ENCODE results near the gene MTERF2. TPM values are rescaled to one million over a fixed set of nuclear protein-coding genes. Genes with fewer than 3 reads are reported as not detected.
"Not testable (repeated sequence)": the region's sequence is repeated elsewhere in the genome, so short reads cannot be mapped to it uniquely, and the experiment has no call there.

Gene MTERF2
- total RNA-seq, 4 donors from 2014 or later = 9.7 to 17.5 (median 11.9) TPM

DNA sequence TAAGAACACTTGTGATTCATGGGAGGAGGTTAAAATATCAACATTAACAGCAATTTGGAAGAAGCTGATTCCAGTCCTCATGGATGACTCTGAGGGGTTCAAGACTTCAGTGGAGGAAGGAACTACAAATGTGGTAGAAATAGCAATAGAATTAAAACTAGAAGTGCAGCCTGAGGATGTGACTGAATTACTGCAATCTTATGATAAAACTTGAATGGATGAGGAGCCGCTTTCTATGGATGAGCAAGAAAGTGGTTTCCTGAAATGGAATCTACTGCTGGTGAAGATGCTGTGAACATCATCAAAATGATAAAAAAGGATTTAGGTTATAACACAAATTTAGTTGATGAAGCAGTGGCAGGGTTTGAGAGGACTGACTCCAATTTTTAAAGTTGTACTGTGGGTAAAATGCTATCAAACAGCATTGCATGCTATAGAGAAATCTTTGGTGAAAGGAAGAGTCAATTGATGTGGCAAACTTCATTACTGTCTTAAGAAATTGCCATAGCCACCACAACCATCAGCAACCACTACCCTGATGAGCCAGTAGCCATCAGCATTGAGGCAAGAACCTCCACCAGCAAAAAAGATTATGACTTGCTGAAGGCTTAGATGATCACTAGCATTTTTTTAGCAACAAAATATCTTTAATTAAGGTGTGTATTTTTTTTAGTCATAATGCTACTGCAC, 25.9 kb upstream of the MTERF2 start:
- TF ChIP-seq, protein P1, sequence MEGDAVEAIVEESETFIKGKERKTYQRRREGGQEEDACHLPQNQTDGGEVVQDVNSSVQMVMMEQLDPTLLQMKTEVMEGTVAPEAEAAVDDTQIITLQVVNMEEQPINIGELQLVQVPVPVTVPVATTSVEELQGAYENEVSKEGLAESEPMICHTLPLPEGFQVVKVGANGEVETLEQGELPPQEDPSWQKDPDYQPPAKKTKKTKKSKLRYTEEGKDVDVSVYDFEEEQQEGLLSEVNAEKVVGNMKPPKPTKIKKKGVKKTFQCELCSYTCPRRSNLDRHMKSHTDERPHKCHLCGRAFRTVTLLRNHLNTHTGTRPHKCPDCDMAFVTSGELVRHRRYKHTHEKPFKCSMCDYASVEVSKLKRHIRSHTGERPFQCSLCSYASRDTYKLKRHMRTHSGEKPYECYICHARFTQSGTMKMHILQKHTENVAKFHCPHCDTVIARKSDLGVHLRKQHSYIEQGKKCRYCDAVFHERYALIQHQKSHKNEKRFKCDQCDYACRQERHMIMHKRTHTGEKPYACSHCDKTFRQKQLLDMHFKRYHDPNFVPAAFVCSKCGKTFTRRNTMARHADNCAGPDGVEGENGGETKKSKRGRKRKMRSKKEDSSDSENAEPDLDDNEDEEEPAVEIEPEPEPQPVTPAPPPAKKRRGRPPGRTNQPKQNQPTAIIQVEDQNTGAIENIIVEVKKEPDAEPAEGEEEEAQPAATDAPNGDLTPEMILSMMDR (IDR thresholded peaks at IDR 0.05) = no peak
- no peak for ATAC-seq (ENCODE audit: low FRiP score)

DNA sequence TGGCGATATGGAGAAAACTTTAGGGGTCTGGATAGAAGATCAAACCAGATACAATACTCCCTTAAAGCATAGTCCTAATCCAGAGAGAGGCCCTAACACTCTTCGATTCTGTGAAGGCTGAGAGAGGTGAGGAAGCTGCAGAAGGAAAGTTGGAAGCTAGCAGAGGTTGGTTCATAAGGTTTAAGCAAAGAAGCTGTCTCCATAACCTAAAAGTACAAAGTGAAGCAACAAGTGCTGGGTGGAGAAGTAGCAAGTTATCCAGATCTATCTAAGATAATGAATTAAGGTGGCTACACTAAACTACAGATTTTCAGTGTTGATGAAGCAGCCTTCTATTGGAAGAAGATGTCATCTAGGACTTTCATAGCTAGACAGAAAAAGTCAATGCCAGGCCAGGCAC, 24.6 kb upstream of the MTERF2 start:
- DNase-seq (ENCODE audit: low spot score) = no peak
- TF ChIP-seq, protein P1 (IDR thresholded peaks at IDR 0.05) = no peak

More for the DNA sequence above, 25.9 kb upstream of the MTERF2 start:
- DNase-seq (ENCODE audit: low spot score) = no peak

DNA sequence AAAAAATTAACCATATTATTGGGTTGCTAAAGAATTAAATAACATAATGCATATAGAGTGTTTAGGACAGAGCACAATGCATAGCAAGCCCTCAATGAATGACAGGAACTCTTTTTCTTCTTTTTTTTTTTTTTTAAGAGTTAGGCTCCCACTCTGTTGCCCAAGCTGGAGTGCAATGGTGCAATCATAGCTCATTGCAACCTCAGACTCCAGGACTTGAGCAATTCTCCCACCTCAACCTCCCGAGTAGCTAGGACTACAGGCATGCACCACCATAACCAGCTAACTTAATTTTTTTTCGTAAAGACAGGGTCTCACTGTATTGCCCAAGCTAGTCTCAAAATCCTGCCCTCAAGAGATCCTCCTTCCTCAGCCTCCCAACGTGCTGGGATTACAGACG, 20.5 kb upstream of the MTERF2 start:
- DNase-seq (ENCODE audit: low spot score) (no peak), ATAC-seq (ENCODE audit: low FRiP score) (no peak)
- TF ChIP-seq, protein P1 (IDR thresholded peaks at IDR 0.05) = no peak

More for the DNA sequence above, 24.6 kb upstream of the MTERF2 start:
- no peak for ATAC-seq (ENCODE audit: low FRiP score)

DNA sequence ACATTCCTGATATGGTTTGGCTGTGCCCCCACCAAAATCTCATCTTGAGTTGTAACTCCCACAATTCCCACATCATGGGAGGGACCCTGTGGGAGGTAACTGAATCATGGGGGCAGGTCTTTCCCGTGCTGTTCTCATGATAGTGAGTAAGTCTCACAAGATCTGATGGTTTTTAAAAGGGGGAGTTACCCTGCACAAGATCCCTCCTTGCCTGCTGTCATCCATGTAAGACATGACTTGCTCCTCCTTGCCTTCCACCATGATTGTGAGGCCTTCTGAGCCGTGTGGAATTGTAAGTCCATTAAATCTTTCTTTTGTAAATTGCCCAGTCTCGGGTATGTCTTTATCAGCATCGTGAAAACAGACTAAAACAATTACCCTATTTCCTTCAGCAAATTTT, 15.7 kb upstream of the MTERF2 start:
- ATAC-seq (ENCODE audit: low FRiP score) = not testable (repeated sequence)

DNA sequence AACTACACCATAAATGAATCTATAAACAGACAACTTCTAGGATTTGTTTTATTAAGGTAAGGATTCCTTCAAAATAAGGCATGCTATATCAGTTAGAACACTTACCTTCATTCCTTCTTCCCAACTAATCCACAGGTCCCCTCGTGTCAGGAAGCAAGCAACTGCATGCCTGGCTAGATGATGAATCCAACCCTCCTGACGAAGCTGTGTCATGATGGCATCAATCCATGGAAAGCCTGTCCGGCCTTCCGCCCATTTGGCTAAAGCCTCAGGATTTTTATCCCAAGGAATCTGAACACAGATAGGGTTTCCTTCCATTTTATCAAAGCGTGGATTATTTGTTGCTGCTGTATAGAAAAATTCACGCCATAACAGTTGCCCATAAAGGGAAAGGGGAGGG, 12.5 kb upstream of the MTERF2 start:
- ATAC-seq (ENCODE audit: low FRiP score) = peak; percentile 54
- TF ChIP-seq, protein P1 (IDR thresholded peaks at IDR 0.05) = no peak
- DNase-seq (ENCODE audit: low spot score) = no peak

More for the DNA sequence above, 15.7 kb upstream of the MTERF2 start:
- not testable (repeated sequence) for DNase-seq (ENCODE audit: low spot score)

DNA sequence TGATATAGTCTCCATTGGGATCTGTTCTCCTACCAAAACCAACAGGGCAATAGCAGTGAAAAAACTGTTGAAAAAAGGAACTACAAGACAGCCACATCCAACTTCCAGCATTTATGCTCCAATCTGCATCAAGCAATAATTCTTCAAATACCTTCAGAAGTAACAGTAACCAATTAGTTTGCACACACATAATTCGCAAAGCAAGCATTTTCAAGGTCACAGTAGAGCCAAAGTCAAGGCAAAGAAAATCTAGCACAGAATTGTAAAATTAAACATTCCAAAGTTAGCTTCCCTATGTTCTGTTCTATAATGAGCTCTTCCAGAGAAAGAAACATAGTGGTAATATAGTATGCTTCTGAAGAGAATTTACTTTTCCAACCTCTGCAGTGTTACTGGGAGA, 11.0 kb upstream of the MTERF2 start:
- ATAC-seq (ENCODE audit: low FRiP score) (no peak), DNase-seq (ENCODE audit: low spot score) (no peak)
- TF ChIP-seq, protein P1 (IDR thresholded peaks at IDR 0.05) = no peak

DNA sequence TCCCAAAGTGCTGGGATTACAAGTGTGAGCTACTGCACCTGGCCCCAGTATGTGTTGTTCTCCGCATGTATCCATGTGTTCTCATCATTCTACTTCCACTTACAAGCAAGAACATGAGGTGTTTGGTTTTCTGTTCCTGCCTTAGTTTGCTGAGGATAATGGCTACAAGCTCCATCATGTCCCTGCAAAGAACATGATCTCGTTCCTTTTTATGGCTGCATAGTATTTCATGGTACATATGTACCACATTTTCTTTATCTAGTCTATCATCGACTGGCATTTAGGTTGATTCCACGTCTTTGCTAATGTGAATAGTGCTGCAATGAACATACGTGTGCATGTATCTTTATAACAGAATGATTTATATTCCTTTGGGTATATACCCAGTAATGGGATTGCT, 9.2 kb upstream of the MTERF2 start:
- DNase-seq (ENCODE audit: low spot score); ATAC-seq (ENCODE audit: low FRiP score): not testable (repeated sequence)

DNA sequence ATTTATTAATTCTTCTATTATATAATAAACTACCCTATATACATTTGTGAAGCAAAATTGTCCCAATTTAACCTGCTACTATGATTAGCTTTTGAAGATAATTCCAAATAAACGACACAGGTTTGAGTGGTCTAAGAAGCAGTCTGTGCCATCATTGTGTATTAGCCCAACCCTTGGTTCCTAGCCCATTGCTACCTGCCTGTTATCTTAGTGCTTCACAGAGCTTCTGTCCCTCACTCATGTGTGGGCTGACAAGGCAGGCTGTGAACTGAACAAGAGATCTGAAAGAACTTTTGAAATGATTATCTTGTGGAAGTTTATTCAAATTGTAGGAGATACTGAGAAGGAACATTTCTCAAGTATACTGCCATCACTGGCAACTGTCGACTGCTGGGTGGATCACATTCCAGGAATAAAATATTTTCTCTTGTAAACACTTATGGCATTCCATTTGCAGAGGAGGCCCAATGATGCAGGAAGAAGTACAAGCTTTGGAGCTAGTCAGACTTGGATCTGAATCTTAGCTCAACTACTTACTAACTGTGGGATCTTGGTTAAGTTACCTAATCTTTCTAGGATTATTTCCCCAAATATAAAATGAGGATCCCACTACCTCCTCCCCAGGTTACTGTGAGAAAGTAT, 7.8 kb upstream of the MTERF2 start:
- TF ChIP-seq, protein P1 (IDR thresholded peaks at IDR 0.05) = no peak
- DNase-seq (ENCODE audit: low spot score) (no peak), ATAC-seq (ENCODE audit: low FRiP score) (peak; percentile 55)

All from omental fat pad (tissue), 4 donors.